Left ventricle myocardium superior (tissue), 1 donor: Measurements from ENCODE around the gene PPP1R2. TPM values are rescaled to one million over a fixed set of nuclear protein-coding genes. Genes with fewer than 3 reads are reported as not detected.
A peak's percentile ranks its signal among the peaks of the same experiment; 100 is the strongest.

Source experiments
- ATAC-seq: fragments of 200-7000 bp; cut with Tn5 transposase; one replicate; pipeline ENCODE4 v1.9.1; 2020; ENCODE audit warnings: mild to moderate bottlenecking, moderate library complexity
- DNase-seq: peaks from one replicate; pipeline ENCODE4 v3.0.0-alpha.2; 2020
- intact Hi-C: fragments of 100-400 bp; cut with micrococcal nuclease; formaldehyde crosslinking; loops from one replicate; pipeline ENCODE4 v1.11.0; 2022
- total RNA-seq: library from RNA; stranded (reverse); fragmentation: NEBNext Ultra II Directional; extraction: Animal tissue kit (Norgen Biotek cat#: 25700); gene quantifications from one replicate; pipeline ENCODE4 v1.2.1, GENCODE V29; 2021
- donor health status: DM: no; HTN: yes; CAD: no; lungs with severe emphysema.

The PPP1R2 gene
- total RNA-seq, 1 donor from 2014 or later = 33.7 TPM

GRCh38 chr3:195570344-195570743 is 27.2 kb upstream of the PPP1R2 start:
- intact Hi-C loops = no loop called here
- ATAC-seq (peak; percentile 53), DNase-seq (no peak)

DNA sequence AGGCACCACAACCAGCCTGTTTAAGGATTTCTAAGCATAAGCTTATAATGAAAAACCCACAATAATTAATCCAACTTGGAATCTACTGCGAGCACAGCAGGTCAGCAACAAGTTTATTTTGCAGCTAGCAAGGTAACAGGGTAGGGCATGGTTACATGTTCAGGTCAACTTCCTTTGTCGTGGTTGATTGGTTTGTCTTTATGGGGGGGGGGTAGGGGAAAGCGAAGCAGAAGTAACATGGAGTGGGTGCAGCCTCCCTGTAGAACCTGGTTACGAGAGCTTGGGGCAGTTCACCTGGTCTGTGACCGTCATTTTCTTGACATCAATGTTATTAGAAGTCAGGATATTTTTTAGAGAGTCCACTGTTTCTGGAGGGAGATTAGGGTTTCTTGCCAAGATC is 25.5 kb upstream of the PPP1R2 start:
- DNase-seq = no peak
- ATAC-seq = no peak
- intact Hi-C loops = no loop called here

- DNase-seq (no peak), ATAC-seq (no peak)
- intact Hi-C loops = no loop called here
Observed at GRCh38 chr3:195566797-195567196, 23.7 kb upstream of the PPP1R2 start.

GRCh38 chr3:195565716-195566115 is 22.6 kb upstream of the PPP1R2 start:
- DNase-seq (no peak), ATAC-seq (no peak)
- intact Hi-C loops = no loop called here

DNA sequence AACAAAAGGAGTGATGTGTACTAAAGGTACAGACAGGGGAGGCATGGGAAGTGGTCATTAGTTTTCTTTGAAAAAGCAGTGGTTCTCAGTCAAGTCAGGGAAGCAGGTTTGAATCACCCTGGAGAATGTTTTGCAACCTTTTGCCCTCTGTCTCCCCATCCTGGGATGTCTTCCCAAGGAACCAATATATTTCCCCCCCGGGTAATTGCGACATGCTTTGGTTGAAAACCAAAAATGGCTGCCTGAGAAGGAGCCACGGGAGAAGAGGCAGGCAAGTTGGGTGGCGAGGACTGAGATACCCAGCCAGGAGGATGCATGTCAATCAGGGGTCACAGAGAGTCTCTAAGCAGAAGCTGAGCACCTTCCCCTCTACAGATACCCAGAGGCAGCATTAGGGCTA is 20.2 kb upstream of the PPP1R2 start:
- intact Hi-C loops = no loop called here
- DNase-seq (no peak), ATAC-seq (no peak)

DNA sequence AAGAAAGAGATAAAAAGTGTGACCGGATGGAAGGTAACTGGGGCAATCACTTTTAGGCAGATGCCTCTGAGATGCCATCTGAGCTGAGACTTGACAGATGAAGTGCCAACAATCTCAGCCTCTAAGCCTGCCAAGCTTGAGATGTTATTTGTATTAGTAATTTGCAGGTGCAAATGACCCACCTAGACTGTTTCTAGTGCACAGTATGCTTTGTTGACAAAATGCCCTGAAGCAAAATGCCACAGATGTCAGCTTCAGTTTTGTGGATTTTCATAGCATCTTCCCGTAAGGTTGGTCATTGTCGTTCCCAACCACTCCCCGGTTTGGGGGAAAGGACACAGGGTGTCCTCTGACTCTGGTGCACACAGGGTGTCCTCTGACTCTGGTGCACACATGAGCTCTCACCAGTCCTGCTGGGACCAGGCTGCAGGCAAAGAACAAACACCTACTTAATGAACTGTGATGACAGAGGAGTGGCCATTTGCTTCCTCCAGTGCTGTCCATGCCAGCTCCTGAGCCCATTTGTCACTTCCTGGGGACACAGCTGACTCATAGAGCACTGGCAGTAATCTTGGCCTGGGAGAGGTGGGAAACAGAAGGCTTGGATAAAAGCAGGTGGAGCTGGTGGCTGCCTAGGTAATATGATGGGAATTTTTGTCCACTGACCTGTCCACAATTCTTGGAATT is 16.7 kb upstream of the PPP1R2 start:
- DNase-seq (no peak), ATAC-seq (no peak)
- intact Hi-C loops = no loop called here

DNA sequence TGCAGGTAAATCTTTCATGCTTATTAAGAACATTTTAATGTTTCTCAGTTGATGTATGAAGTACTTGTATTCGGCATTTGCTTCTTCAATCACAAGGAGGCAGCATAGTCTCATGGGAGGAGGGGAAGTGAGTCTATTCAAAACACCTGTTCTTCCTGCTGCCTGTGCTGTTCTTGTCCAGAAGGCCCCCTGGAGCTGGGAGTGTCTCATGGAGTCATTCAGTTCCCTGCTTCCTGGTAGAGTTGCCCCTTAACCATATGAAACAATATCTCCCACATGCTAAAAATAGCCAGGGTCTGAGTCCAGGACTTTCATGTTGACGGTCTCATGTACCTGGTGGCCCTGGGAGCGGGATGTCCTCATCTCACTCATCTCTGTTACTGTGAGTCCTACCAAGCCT is 15.5 kb upstream of the PPP1R2 start:
- ATAC-seq (peak; percentile 63), DNase-seq (no peak)
- intact Hi-C loops = no loop called here

- intact Hi-C loops = no loop called here
- DNase-seq (no peak), ATAC-seq (no peak)
Observed at GRCh38 chr3:195557322-195557721, 14.2 kb upstream of the PPP1R2 start.

DNA sequence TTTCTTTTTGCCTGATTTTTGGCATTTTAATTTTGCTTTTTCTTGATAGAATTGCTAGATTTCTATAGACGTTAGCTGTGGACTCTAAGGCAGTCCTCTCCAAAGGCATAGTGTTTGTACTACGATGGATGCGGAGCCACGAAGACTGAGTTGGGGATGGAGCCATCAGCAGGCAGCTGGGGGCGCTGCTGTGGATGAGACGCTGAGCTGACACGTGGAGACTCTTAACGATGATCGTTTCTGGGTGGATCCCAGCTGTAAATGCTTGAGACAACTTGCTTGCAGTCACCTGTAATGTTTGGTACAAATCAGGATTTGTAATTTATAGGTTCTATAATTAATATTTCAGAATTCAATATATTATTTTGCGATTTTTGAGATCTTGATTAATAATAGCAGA is 13.3 kb upstream of the PPP1R2 start:
- intact Hi-C loops = no loop called here
- ATAC-seq (no peak), DNase-seq (peak; percentile 49)

DNA sequence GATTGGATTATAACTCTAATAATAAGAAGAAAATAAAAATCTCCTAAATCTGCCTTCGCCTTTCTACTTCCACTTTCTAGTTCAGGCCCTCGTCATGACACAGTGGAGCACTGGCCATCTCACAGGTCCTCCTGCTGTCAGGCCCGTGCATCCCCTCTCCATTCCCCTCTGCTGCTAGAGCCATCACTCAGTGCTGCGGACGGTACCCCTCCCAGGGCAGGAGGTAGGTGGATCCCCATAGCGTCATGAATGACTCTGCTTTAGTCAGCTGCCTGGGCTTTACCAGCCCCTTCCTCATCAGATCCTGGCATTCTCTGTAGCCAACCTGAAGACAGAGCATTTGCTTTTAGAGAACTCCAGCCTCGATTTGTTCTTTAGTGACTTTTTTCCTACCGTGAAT is 12.0 kb upstream of the PPP1R2 start:
- ATAC-seq (no peak), DNase-seq (no peak)
- intact Hi-C loops = no loop called here

DNA sequence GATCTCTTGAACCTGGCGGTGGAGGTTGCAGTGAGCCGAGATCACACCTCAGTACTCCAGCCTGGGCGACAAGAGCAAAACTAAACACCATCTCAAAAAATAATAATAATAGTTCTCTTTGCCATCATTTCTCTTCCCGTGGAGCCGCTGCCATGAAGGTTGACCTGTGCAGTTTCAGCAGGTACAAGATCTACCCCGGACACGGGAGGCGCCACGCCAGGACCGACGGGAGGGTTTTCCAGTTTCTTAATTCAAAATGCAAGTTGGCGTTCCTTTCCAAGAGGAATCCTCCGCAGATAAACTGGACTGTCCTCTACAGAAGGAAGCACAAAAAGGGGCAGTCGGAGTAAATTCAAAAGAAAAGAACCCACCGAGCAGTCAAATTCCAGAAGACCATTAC is 11.3 kb upstream of the PPP1R2 start:
- DNase-seq = no peak
- no peak for ATAC-seq
- intact Hi-C loops = no loop called here

DNA sequence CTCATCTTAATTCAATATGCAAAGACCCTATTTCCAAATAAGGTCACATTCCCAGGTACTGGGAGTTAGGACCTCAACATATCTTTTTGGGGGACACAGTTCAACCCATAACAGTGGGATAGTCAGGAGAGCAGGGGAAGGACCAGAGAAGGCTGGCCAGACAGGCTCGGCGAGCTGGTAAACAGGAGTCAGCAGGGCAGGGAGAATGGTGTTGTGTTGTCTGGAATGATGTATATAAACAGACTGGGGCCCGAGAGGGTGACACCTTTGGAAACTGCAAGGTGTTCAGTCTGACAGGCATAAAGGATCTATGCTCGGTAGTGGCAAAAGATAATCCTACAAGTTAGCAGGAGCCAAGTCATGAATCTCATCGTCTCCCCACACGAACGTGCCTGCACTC is 10.1 kb upstream of the PPP1R2 start:
- DNase-seq (no peak), ATAC-seq (no peak)
- intact Hi-C loops = no loop called here

DNA sequence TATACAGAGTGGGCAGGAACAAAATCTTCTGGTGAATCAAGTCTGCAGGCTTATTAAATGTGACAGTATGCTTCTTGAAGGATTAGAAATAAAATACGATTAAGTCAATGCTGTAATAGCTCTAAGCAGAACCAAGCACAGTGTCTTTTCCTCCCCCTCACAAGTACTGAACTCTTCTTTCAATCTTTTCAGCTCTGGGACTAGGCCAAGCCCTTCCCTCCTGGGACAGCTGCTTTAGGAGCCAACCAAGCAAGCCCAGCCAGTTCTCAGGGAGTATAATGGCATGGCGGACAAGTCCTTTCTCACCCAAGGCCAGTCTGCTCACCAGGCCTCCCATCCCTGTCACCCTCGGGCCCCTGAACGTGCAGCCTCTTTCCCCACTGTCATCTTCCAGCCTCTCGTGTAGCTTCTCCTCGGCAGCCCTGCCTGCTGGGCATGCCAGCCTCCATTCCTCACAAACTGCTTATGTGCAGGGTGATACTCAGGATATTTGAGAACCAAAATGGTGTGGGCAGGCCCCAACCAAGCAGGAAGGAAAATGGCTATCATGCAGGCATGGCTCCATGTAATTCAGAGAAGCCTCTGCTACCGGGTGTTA is 8.4 kb upstream of the PPP1R2 start:
- ATAC-seq (peak; percentile 83), DNase-seq (peak; percentile 52)
- intact Hi-C loops = no loop called here

GRCh38 chr3:195550723-195551122 is 7.6 kb upstream of the PPP1R2 start:
- ATAC-seq = peak; percentile 68
- intact Hi-C loops = no loop called here

DNA sequence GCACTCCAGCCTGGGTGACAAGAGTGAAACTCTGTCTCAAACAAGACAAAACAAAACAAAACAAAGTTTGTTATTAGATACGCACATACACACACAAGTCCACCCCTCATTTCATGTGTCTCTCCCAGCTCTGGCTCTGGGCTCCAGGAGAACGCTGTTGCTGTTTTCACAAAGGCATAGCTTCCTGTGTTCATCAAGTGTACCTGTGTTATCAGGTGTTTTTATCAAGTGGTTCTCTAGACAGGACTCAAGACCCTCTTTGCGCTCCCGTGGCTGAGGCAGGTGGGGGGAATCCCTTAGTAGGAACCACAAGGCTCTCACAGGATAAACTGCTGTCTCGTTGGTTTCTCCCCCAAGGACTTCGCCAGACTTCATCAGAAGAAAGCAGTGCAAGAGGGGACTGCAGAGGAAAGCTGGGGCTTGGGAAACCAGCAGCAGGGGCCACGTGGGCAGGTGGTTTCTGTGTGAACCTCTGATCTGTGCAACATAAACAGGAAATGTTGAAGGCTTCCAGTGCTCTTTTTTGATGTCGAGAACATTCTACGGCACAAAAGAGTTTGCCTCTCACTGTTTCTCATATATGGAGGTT is 6.9 kb upstream of the PPP1R2 start:
- intact Hi-C loops = no loop called here
- no peak for DNase-seq
- ATAC-seq = peak; percentile 12

More at GRCh38 chr3:195550723-195551122, 7.6 kb upstream of the PPP1R2 start:
- no peak for DNase-seq

GRCh38 chr3:195548987-195549386 is 5.9 kb upstream of the PPP1R2 start:
- ATAC-seq (no peak), DNase-seq (no peak)
- intact Hi-C loops = no loop called here

GRCh38 chr3:195548501-195548900 is 5.4 kb upstream of the PPP1R2 start:
- no peak for ATAC-seq
- intact Hi-C loops = no loop called here
- DNase-seq = no peak

GRCh38 chr3:195548006-195548405 is 4.9 kb upstream of the PPP1R2 start:
- ATAC-seq (no peak), DNase-seq (no peak)
- intact Hi-C loops = no loop called here

GRCh38 chr3:195546130-195546560 is 3.0 kb upstream of the PPP1R2 start:
- intact Hi-C loops = no loop called here
- ATAC-seq (no peak), DNase-seq (no peak)

DNA sequence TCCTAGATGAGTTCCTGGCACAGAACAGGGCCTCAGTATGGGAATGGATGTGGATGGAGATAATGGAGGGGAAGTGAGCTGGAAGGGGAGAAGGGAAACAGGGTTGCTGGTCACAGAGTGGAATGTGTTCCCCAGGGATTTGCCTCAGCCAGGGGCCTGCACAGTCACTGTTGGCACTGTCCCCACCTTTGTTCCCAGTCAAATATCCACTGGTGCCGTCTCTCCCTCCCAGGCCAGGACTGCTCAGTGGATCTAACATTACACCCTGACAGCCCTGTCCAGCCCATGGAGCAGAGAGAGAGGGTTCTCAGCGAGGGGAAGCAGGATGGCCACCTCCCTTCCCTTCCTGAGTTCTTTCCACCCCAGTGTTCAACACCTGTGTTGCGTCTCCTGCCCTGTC is 1.5 kb upstream of the PPP1R2 start:
- ATAC-seq = peak; percentile 37
- intact Hi-C loops = no loop called here

DNA sequence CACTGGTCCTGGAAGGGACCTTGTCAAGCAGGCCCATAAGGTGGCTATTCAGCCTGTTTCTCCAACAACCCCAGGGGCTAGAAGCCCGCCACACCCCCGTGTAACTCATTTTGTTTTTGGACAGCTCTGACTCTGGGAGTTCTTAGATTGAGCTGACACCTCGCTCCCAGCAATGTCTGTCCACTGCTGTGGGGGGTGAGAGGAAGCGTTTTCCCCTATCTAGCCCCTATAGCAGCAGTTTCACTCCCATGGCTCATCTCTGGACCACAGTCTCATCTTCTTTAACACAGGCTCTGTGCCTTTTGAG is 1.1 kb upstream of the PPP1R2 start:
- no peak for DNase-seq
- intact Hi-C loops = no loop called here
- ATAC-seq = no peak

More for the DNA sequence above, 1.5 kb upstream of the PPP1R2 start:
- peak; percentile 51 for DNase-seq
